NCI-H1092 treated with DMSO at 0.1 percent for 48 hours (cell line): ENCODE results near the gene FOXO6.

ENCODE experiments used
- DNase-seq: peaks from one replicate; lab custom pipeline; 2025; lab: John Stamatoyannopoulos, UW

The FOXO6 gene

GRCh38 chr1:41427122-41427913 is 66.1 kb downstream of the FOXO6 start:
- no peak for DNase-seq

- DNase-seq: no peak
Observed at GRCh38 chr1:41427916-41428737, 66.9 kb downstream of the FOXO6 start.

- DNase-seq: no peak
Observed at GRCh38 chr1:41428738-41429640, 67.8 kb downstream of the FOXO6 start.

- DNase-seq: no peak
Observed at GRCh38 chr1:41429641-41430035, 68.4 kb downstream of the FOXO6 start.

GRCh38 chr1:41430069-41430468 is 68.8 kb downstream of the FOXO6 start:
- DNase-seq: no peak

GRCh38 chr1:41430582-41430981 is 69.3 kb downstream of the FOXO6 start:
- DNase-seq: no peak

- DNase-seq: peak; percentile 56
Observed at GRCh38 chr1:41431490-41432350, 70.5 kb downstream of the FOXO6 start.
